GM21390 (cell line): Measurements from ENCODE around the gene OPRL1.

Source experiments
- ATAC-seq: cut with Tn5 transposase; IDR thresholded peaks from one replicate; pipeline ENCODE4 v1.9.1; 2021; ENCODE audit not compliant: unreplicated experiment

Gene OPRL1

GRCh38 chr20:64080013-64080812, at the start of gene OPRL1:
Gene OPRL1 (plus strand): TSS chr20:64080082. CDS start chr20:64092721, 12,639 bp downstream.
- ATAC-seq: no peak

DNA sequence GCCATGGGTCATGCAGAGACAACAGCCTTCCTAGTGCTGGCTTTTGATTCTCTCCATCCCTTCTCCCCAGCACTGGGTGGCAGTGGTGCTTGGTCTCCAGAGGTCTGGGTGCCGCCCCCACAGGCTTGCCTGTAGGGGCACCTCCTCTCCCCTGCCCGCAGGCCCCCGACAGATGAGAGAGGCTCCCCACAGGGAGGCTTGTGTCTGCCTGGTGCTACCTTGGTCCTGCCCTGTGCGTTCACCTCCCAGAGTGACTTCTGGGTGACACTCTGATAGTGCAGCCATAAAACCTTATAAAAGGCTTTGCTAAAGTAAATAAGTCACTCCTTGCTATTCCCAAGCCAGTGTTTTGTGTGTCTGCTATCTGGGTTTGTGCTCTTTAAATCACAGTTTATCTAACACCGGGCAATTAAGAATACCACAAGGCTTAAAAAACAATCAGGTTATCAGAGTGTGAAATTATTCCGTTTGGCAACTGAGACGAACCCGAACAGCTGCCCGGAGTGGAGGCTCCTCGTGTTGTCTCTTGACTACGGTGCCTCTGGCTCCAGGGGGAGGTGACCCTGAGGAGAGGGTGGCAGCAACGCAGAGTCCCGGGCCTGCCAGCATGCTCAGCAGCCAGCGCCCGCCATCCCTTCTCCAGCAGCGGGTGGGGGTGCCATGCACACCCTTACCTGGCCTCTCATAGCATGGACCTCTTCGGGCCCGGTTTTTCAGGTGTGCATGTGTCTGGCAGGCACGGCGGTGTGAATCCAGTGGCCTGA, 49.3 kb upstream of the OPRL1 start:
- no peak for ATAC-seq

DNA sequence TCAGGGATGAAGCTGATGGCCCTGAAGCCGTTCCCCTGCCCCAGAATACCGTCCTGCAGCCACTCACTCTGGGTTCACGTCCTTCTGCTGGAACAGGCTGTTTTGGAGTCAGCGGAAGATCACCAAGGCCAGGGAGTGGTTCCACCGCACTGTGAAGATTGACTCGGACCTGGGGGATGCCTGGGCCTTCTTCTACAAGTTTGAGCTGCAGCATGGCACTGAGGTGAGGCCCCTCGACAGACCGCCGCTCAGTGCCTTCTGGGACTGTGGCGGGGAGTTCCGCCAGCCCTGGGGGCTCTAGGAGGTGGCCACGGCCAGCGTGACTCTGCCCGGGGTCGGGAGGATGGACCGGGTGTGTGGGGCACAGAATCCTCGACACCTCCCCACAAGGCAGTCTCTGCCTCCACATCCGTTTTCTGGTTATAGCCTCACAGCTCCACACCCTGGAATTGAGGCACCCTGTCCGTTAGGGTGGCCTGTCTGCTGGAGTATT, 48.0 kb upstream of the OPRL1 start:
- no peak for ATAC-seq

- ATAC-seq: no peak
These were observed 46.9 kb upstream of the OPRL1 start for GRCh38 chr20:64032706-64033624.

GRCh38 chr20:64033981-64034493, 45.8 kb upstream of the OPRL1 start:
- ATAC-seq: no peak

GRCh38 chr20:64035066-64035932, 44.6 kb upstream of the OPRL1 start:
- no peak for ATAC-seq

DNA sequence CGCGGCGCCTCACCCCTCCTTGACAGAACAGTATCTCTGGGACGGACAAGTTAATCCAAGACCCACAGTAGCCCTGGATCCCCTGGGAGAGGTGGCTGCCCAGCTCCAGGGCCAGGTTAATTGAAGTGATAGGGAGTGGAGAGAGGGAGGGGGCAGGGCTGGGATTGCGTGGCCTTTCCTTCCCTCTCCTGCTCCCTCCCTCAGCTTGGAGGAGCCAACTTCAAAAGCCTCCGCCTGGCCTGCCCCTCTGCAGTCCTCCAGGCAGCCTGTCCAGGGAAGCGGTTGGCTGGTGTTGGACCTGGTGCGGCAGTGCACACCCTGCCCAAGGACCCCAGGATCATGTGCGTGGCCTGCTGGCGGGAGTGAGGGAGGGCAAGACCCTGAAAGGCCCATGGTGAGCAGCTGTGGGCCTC, 43.9 kb upstream of the OPRL1 start, which contains the start of gene C20orf204:
Gene C20orf204, plus strand, starts transcription at position 250 of the 413 bp plus-strand sequence. Its CDS starts 142 bp downstream, at position 392.
- ATAC-seq: no peak

DNA sequence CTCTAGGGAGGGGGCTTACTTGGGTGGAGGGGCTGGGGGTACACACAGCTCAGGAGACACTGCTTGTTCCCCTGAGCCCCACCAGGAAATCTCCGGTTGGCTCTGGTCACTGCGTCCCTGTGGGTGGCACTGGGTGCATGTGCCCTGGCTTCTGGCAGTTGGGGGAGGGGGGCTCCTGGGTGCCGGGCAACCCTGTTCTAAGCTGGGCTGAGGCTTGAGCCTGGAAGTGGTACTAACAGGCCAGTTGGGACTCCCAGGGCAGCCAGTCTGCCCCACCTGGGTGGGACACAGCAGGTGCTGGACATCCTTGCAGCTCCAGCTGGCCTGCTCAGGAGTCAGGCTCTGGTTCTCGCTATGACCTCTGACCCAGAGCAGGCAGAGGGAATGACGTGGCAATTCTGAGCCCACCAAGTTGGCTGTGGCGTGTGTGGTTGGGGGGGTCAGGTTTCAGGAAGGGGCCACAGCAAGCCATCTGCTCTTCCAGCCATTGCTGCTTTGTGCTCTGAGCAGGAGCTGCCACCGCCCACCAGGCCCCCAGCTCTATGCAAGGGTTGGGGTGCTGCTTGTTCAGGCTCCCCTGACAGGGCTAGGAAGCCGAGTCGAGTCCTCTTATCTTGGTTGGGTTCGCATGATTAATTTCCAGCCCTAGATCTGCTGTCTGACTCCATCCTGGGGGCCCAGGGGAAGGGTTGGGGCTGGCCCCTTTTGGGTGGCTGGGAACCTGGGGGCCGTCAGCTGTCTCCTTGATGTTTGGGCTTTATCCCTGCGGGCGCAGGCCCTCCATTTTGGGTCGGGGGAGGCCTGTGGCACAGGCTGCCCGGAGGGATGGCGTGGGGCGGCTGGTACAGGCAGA, 43.3 kb upstream of the OPRL1 start:
- no peak for ATAC-seq

DNA sequence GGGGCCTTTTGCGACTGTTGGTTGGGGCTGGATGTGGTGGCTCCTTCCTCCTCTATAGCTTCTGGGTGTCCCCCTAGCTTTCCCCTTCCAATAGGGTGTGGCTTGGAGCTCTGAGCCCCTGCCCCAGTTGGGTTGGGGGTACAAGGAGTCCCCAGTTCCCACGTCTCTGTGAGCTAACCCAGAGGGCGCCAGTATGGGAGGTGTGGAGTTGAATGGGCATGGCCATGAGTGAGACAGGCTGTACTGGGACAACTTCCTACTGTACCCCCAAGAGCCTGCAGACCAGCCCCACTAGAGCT, 42.7 kb upstream of the OPRL1 start:
- ATAC-seq: no peak

- ATAC-seq: no peak
These were observed 42.2 kb upstream of the OPRL1 start for GRCh38 chr20:64037498-64038213.

GRCh38 chr20:64038224-64038564, 41.7 kb upstream of the OPRL1 start:
- ATAC-seq: peak; percentile 27

- peak; percentile 54 for ATAC-seq
These were observed 41.2 kb upstream of the OPRL1 start for GRCh38 chr20:64038565-64039292.

- no peak for ATAC-seq
These were observed 40.4 kb upstream of the OPRL1 start for GRCh38 chr20:64039293-64040160.

- ATAC-seq: no peak
These were observed 39.4 kb upstream of the OPRL1 start for GRCh38 chr20:64040231-64041039.

DNA sequence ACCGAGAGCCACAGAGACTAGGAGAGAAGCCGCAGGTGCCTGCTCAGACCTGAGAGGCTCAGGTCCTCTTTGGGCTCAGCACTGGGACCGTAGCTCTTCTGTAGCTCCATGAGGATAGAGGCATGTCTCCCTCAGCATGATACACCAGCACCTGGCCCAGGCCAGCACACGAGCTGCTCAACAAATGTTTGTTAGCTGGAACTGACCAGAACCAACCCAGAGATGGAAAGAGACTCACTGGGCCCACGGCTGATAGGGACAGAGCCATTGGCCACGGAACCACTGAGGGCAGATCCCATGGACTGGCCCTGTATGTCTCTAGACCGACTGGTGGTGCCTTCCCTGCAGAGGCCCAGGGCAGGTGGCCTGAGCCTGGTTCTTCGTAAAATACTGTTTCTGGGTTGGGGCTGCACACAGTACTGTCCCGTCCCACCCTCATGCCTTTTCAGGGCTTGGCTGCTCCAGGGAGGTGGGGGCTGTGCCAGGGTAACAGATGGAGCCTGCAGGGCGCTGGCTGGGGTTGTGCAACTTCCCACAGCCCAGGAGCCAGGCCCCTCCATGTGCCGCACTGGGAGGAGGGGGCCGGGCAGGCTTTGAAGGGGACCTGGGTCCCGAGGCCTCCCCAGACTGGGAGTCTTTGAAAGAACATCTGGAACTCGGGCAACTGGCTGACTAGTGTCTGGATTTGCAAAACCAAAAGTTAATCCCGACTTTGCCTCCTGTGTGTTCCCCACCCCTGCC, 38.7 kb upstream of the OPRL1 start:
- no peak for ATAC-seq

DNA sequence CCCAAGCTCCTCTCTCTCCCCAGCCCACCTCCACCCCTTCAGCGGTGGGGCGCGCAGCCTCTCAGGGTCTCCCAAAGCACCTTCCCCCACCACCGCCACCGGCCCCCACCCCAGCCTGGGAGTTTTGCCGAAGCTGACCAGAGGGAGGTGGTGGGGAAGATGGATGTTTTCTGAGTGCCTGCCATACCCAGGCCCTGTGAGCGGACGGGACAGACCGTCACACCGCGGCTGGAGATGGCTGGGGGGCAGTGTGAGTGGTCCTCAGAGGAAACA, 38.2 kb upstream of the OPRL1 start:
- no peak for ATAC-seq
